ENCODE measurements around the gene GLIS2.

- no peak for TF ChIP-seq DPF2 (IDR thresholded peaks at IDR 0.05)
- no peak for TF ChIP-seq FOXM1 (IDR thresholded peaks at IDR 0.05; ENCODE audit: low read depth, low read length)
- TF ChIP-seq RAD21 (IDR thresholded peaks at IDR 0.05; ENCODE audit: insufficient read depth, low read depth, low read length), result no peak
- no peak for TF ChIP-seq CEBPB (IDR thresholded peaks at IDR 0.05; ENCODE audit: borderline replicate concordance in 1 of 2, low read depth in 2 of 2, low read length in 2 of 2)
- no peak for TF ChIP-seq E4F1 (IDR thresholded peaks at IDR 0.05; ENCODE audit: borderline replicate concordance, partially characterized antibody)
- TF ChIP-seq MYC (IDR thresholded peaks at IDR 0.05; ENCODE audit: insufficient read depth, insufficient read length, insufficient replicate concordance, low read length, severe bottlenecking), result no peak
- no peak for TF ChIP-seq CBX5 (IDR thresholded peaks at IDR 0.05; ENCODE audit: low read depth)
- no peak for TF ChIP-seq REST (IDR thresholded peaks at IDR 0.05; ENCODE audit: low read depth, low read length)
- TF ChIP-seq SRF (IDR thresholded peaks at IDR 0.05; ENCODE audit: low read depth in 2 of 2, low read length in 2 of 2), result no peak
- TF ChIP-seq YY1 (IDR thresholded peaks at IDR 0.05; ENCODE audit: low read depth, low read length), result no peak
- TF ChIP-seq POLR2A (IDR thresholded peaks at IDR 0.05; ENCODE audit: low read depth, low read length), result no peak
- TF ChIP-seq ZBTB33 (IDR thresholded peaks at IDR 0.05), result no peak
- TF ChIP-seq EZH2 (IDR thresholded peaks at IDR 0.05; ENCODE audit: borderline replicate concordance, control insufficient read depth, low read depth, low read length), result no peak
These were observed 11.9 kb upstream of the GLIS2 start for GRCh38 chr16:4303973-4304372.
